Measurements from ENCODE around the gene GPNMB. TPM values are rescaled to one million over a fixed set of nuclear protein-coding genes. Genes with fewer than 3 reads are reported as not detected.
A peak's percentile ranks its signal among the peaks of the same experiment; 100 is the strongest.
"Not testable (repeated sequence)": the region's sequence is repeated elsewhere in the genome, so short reads cannot be mapped to it uniquely, and the experiment has no call there.

GPNMB gene
- 72.4 TPM for total RNA-seq

DNA sequence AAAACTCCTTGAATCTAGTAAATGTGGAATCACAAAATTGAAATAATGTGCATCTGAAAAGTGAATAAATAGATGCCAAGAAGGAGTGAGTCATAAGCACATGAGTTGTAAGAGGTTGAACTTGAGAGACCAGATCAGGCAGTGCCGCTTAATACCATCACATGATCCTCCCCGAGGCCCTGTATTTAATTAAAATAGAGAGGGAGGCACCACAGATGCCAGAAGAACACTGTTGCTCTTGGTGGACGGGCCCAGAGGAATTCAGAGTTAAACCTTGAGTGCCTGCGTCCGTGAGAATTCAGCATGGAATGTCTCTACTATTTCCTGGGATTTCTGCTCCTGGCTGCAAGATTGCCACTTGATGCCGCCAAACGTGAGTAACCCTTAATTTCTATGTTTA lies at the start of gene GPNMB:
TSS of gene GPNMB (plus strand) at position 221 of the 400 bp plus-strand sequence. CDS start at position 304, 83 bp downstream.
- no peak for DNase-seq (ENCODE audit: low spot score)

DNA sequence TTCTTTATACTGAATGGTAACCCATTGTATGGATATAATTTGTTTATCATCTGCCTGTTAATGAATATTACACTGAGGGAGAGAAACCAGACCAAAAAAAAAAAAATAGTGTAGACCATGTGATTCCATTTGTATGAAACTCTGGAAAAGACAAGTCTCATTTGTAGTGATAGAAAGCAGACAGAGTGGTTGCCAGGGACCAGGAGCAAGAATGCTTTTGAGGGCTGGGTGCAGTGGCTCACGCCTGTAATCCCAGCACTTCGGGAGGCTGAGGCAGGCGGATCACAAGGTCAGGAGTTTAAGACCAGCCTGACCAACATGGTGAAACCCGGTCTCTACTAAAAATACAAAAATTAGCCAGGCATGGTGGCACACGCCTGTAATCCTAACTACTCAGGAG lies 48.8 kb upstream of the GPNMB start:
- not testable (repeated sequence) for DNase-seq (ENCODE audit: low spot score)

DNA sequence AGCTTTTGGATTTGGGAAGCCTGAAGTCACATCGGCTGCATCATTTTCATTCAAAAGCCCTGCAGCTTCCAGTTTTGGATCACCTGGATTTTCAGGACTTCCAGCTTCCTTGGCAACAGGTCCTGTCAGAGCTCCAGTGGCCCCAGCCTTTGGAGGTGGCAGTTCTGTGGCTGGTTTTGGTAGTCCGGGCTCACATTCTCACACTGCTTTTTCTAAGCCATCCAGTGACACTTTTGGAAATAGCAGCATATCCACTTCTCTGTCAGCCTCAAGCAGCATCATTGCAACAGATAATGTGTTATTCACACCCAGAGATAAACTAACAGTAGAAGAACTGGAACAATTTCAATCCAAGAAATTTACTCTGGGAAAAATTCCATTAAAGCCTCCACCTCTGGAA lies 46.2 kb upstream of the GPNMB start:
- DNase-seq (ENCODE audit: low spot score) = no peak

DNA sequence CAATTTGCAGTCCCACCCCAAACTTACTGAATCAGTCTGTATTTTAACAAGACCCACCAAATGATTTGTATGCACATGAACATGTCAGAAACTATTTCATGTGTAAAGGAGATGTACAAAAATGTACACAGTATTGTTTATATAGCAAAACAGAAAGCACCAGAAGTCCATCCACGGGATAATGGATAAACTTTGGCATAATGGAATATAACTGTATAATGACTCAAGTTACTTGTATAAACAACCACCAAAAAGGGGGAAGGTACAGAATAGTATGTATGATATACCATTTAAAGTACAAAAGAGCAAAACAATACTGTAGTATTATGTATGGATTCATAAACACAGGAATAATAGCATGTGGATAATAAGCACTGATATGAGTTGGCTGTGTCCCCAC lies 42.3 kb upstream of the GPNMB start:
- no peak for DNase-seq (ENCODE audit: low spot score)

DNA sequence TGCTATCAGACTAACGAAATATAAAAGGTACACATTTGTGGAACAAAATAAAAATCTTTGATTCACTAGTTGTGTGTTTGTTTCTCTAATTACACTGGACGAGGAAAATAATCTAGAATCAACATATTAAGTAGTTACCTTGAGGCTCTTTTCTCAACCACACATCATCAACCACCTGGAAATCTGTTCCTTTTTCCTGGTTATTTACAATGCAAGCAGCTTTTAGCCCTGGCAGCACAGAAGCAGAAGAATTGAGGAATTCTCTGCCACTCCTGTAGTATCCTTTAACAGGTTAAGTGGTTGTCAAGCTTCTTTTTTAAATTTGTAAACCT lies 41.0 kb upstream of the GPNMB start:
- DNase-seq (ENCODE audit: low spot score) = no peak

DNA sequence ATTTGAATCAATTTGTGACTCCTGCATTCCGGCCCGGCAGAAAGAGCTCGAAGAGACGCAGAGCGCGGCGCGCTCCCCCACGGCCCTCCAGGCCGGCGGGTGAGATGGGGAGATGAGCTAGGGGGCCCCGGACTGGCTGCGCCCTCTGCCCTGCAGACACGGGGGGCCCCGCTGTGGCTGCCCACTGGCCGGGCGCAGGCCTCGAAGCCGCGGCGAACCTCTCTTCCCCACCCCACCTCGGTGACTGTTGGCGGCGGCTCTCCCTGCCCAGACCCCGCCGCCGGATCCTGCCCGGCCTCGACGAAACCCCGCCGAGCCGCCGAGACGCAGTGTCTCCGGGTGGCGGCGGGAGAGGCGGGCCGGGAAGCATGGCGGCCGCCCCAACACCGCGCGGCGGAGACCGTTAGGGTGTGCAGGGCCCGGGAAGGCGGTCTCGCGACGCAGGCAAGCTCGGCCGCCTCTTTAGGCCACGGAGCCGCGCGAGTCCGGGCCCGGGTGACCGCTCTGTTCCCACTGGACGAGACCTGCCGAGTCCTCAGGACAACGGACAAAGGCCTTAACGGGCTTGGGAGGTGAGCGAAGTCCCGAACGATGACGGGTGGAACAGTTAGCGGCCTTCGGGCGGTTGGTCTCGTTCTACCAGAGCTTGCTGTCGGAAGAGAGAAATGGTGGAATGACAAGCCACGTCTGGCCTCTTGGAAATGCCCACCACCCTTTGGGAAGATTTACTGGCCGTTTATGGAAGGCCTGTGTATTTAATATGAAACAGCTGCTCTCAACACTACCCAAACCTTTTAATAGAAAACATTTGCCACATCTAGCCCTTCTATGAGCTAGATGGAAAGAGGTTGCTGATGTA lies 40.4 kb upstream of the GPNMB start:
- DNase-seq (ENCODE audit: low spot score) = no peak

DNA sequence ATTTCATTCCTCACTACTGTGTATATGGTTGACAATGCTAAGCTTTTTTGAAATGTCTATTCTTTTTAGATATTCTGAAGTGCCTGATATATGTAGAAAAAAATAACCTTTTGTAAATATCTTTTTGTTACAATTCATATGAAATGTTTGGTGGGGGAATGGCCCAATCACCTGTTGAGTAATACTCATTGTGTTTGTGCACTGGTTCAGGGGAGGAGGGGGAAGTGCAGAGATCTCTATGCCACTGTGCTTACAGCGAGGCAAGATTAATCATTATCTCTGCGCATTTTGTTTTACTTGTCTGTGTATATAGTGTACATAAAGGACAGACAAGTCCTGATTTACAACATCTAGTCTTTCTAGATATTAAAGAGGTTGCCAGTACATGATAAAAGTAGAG lies 39.6 kb upstream of the GPNMB start:
- DNase-seq (ENCODE audit: low spot score) = no peak

DNA sequence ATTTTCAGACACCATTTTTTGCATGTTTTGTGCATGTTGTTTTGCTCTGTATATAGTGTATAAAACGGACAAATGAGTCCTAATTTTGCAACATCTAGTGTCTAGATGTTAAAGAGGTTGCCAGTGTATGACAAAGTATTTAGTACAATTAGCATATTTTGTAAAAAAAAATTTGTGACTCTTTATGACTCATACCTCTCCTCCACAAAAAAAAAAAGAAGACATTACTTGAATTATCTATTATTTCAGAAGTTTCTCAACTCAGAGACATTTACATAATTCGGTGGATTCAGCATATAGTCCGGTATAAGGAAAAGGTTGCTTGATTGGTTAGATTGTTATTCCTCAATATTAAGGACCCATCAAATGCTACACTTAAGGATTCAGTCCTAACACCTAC lies 38.7 kb upstream of the GPNMB start:
- no peak for DNase-seq (ENCODE audit: low spot score)

DNA sequence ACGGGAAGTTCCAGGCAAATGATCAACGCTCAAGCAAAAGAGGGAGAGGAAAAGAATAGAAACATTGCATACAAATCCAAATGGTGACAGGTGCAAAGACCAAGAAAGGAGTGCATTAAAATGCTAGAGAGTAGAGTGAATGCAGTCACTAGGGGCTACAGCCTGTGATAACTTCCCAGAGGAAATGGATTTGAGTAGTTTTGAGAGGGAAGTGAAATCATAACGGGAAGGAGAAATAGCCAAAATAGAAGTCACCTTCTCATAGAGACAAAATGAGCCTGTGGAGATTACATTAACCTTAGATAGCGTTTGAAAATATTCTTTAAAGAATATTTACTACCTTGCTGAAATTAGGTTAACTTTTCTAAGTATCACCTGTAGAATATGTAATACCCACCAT lies 38.3 kb upstream of the GPNMB start:
- DNase-seq (ENCODE audit: low spot score) = no peak

DNA sequence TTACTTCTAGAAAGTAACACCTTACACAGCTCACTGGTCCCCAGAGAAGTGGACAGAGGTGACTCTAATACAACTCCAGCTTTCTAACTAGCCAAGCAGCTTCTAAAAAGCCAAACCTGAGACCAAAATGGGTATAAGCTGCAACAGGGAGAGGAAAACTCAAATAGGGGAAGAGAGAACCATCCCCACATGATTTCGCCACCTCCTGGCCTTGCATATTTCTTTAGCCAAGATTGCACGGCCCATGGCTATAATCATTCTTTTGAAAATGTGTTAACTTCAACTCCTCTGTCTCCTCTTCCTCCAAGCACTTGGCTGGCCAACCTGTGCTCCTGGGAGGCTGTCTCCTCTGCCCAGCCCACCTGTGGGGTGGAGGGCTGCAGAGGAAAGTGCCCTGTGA lies 36.1 kb upstream of the GPNMB start:
- no peak for DNase-seq (ENCODE audit: low spot score)

DNA sequence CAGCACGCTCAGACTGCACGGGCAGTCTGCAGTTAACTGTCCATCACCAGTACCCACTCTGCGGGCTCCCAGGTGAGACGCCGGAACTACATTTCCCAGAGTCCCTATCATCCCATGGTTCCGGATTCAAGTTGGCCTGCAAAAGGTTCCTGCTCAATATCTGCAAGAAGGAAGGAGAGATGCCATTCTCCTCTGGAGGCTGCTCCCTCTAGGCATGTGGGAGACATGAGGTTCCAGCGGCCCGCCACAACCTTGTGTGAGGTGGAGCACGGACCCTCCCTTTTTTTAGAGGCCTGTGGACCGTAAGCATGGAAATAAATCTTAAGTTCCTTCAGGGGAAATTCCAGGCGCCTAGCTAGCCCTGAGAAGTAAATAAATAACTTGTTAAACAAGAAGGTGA lies 35.0 kb upstream of the GPNMB start:
- no peak for DNase-seq (ENCODE audit: low spot score)

DNA sequence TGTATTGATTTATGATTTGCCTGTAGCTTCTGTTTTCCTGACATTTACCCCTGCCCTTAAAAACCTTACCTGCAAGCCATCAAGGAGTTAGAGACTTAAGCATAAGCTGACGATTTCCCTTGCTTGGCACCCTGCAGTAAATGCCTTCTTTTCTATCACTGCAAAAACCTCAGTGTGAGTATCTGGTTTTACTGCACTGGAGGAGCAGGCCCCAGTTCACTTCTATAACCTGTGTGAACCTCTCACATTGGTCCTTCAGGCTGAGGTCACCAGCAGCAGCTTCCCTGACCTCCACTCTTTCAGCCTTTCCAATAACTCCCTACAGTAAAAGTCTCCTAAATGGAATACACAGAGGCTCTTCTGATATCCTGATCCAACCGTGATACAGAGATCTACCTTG lies 34.2 kb upstream of the GPNMB start:
- DNase-seq (ENCODE audit: low spot score) = no peak

DNA sequence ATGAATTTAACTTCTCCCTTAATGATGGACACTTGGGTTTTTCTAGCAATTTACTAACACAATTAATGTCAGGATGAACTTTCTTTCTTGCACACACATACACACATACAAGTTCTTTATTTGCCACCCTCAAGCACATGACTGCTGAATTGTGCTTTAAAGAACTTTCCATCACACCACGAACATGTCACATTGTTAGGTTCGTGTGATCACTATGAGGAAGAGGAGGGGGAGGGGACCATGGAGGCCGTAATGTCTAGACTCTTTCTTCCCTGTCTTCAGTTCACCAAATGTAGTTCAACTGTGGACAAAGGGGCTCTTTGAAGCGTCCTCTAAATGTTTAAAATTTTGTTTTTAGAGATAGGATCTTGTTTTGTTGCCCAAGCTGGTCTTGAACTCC lies 33.7 kb upstream of the GPNMB start:
- DNase-seq (ENCODE audit: low spot score) = no peak

DNA sequence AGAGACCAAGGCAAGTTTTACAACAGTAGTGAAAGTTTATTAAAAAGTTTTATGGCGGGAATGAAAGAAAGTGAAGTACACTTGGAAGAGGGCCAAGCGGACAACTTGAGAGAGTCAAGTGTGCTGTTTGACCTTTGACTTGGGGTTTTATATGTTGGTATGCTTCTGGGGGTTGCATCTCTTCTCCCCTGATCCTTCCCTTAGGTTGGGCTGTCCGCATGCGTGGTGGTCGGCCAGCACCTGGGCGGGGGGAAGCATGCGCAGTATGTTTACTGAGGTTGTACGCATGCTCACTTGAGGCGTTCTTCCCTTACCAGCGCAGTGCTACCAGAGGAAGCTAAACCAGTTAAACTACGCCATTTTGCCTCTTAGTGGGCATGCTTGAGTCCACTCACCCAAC lies 32.8 kb upstream of the GPNMB start:
- no peak for DNase-seq (ENCODE audit: low spot score)

DNA sequence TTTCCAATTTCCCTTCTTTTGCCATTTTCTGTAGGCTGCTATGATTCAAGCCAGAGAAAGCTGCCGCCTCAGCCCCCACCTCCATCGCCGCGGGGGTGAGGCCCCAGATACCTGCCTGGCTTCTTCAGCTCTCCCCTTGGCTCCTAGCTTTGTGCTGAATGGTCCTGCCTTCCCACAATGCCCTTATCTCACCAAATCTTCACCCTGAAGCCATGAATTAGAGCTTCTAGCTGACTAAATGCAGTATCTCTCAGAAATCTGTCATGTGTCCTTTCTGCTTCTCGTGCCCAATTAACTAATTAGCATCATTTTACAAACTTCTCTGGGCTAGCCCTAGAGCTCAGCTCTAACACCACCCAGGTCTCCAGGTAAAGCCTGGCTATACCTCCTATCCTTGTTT lies 32.2 kb upstream of the GPNMB start:
- DNase-seq (ENCODE audit: low spot score) = no peak

DNA sequence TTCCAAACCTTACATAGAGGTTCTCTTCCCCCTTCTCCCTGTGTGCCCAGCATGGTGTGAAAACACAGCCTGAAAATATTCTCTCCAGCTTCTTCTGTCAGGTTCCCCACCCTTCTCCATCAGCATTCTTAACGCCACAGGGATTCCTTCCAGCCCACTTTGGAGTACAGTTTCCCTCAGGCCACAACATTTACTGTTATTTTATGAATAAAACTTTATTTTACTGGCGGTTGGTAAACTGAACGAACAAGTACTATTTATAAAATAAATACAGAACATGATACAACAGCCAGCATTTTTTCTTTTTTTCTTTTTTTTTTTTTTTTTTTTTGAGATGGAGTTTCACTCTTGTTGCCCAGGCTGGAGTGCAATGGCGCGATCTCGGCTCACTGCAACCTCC lies 31.6 kb upstream of the GPNMB start:
- DNase-seq (ENCODE audit: low spot score) = no peak

DNA sequence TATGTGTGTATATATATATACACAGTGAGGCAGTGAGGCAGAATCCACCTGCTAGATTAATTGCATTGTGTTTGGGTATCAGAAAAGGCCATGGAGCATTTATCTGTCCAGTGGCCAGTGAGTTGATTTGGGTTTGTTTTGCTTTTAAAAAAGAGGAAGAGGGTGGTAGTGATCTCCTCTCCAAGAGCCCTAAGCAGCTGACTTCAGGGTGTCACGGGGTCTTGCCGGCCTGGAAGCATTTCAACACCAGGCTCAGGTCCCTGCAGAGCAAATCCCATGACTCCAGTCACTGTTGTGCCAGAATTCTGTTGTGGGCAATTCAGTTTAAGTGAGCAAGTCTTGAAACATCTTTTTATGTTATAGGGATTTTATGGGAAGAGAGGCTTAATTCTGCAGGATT lies 30.6 kb upstream of the GPNMB start:
- peak; percentile 41 for DNase-seq (ENCODE audit: low spot score)

DNA sequence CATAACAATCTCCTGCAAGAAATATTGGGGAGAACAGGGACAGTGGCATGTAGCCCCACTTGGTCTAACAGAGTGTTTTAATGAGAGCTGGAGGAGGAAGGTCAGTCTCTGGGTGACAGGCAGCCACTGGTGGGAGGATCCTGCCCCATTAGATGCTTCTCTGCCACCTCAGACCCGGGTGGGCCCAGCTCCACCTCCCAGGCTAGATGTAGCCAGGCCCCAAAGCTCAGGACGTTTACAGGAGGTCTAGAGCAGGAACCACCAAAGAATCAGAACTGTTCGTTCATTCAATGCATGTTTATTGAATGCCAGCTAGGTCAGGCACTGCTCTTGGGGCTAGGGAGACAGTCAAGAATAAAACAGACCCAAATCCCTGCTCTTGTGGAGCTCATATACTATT lies 28.4 kb upstream of the GPNMB start:
- DNase-seq (ENCODE audit: low spot score) = no peak

DNA sequence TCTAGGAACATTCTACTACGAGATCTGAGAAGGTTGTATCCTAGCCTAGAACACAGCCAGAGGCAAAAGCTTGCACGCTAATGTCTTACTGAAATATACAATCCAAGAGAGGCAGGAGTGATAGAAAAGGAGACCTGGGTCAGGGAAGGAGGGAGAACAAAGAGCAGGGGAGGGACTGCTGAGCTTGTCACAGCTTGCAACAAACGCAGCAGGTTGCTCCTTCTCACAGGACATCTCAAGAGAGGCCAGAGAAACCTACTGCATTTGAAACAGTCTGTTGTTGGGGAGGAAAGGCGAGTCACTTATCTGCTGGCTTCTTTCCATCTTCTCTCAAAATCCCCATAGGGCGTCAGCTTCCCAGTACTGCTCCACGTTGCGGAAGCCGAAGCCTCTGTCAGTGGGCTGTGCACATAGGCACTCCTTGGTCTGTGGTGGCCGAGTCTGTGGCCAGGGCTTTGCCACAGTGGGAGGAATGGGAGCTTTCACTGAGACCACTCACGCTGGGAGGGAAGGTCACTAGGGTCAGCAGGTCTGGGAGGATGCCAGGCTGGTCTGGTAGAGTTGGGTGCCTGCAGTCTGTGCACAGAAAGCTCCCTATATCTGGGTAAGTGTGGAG lies 25.8 kb upstream of the GPNMB start:
- no peak for DNase-seq (ENCODE audit: low spot score)

DNA sequence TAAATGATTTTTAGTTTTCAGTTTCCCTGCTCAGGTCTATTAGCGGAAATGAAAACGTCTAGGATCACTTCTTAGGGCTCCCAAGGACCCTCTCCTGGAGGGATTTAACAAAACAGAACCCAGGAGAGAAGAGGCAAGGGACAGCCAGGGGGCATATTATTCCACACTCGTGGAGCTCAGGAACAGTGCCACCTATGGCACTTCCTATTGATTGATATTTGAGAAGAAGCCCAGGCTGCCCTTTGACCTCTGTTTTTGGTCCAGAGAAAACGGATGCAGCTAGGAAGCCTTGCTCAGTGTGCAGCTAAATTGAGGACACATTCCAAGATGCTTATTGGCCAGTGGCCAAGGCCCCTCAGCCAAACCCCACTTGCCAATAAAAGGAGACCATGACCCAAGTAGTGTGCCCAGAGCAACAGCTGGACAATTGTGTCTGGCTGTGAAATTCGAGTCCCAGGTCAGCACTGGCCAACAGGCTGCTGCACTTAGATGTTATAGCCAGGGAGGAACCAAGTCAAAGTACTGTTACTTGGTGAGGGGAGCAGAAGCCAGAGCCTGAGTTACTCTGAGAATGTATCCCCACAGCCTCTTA lies 24.0 kb upstream of the GPNMB start:
- DNase-seq (ENCODE audit: low spot score) = no peak

DNA sequence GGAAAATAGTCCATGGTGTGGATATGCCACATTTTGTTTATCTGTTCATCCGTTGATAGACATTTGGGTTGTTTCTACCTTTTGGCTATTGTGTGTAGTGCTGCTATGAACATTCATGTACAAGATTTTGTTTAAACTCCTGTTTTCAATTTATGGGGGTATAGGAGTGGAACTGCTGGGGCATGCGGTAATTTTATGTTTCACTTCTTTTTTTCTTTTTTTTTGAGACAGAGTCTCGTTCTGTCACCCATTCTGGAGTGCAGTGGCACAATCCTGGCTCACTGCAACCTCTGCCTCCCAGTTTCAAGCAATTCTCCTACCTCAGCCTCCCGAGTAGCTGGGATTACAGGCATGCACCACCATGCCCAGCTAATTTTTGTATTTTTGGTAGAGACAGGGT lies 22.2 kb upstream of the GPNMB start:
- not testable (repeated sequence) for DNase-seq (ENCODE audit: low spot score)

DNA sequence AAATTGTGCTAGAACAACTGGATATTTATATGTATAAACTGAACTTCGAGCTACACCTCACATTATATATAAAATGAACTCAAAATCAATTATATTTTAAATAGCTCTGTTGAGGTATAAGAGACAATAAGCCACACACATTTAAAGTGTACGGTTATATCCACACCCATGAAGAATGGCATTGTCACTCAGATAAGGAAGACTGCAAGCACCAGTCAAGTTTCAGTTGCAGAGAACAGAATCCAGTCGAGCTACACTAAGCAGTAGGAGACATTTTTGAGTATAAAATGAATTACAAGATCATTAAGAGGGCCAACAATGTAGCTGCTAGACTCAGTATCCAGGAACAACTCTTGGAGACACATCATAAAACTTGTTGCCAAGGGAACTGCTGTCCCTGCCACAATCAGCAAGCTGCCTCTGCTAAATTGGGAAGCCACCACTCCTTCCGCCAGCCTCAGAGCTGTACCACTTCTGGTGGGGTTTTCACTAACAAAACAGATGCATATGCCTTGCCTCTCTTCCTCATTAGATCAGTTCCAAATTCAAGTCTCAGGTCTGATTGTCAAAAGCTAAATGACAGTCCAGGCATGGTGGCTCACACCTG lies 19.6 kb upstream of the GPNMB start:
- DNase-seq (ENCODE audit: low spot score) = no peak

DNA sequence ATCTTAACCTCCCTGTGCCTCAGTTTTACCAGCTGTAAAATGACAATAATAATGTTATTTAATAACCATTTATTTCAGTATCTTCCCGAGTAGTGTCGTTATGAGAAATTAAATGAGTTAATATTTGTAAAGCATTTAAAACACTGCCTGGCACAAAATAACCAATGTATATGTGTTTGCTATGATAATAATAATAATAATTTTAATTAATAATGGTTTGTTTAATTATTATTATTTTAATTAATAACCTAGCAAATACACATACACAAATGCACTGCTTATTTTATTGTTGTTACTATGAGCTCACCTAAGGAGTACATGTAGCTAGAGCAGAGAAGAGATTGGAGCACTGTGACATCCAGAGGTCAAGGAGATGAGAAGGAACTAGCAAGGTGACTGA lies 18.2 kb upstream of the GPNMB start:
- DNase-seq (ENCODE audit: low spot score) = no peak
